ENCODE measurements around the gene GLRA3.

GRCh38 chr4:174598800-174599199, 230.2 kb downstream of the GLRA3 start:
- no peak for TF ChIP-seq EZH2 (IDR thresholded peaks at IDR 0.05; ENCODE audit: insufficient read depth, poor library complexity, severe bottlenecking)
- no peak for TF ChIP-seq EZH2phosphoT487 (IDR thresholded peaks at IDR 0.05; ENCODE audit: insufficient read depth, low read depth)

All from GM23248 (cell line).